COLO829 (cell line): ENCODE data around the gene HES3.

Source experiments
- DNase-seq: peaks from one replicate; pipeline ENCODE4 v3.0.0; 2012; ENCODE audit warnings: low spot score

HES3 gene

GRCh38 chr1:6262555-6263420 is 18.8 kb downstream of the HES3 start:
- no peak for DNase-seq

- DNase-seq = no peak
Measured at GRCh38 chr1:6263716-6264115, 19.7 kb downstream of the HES3 start.

GRCh38 chr1:6265151-6265550 is 21.2 kb downstream of the HES3 start:
- DNase-seq = no peak

GRCh38 chr1:6266641-6267040 is 22.7 kb downstream of the HES3 start:
- DNase-seq = no peak

DNA sequence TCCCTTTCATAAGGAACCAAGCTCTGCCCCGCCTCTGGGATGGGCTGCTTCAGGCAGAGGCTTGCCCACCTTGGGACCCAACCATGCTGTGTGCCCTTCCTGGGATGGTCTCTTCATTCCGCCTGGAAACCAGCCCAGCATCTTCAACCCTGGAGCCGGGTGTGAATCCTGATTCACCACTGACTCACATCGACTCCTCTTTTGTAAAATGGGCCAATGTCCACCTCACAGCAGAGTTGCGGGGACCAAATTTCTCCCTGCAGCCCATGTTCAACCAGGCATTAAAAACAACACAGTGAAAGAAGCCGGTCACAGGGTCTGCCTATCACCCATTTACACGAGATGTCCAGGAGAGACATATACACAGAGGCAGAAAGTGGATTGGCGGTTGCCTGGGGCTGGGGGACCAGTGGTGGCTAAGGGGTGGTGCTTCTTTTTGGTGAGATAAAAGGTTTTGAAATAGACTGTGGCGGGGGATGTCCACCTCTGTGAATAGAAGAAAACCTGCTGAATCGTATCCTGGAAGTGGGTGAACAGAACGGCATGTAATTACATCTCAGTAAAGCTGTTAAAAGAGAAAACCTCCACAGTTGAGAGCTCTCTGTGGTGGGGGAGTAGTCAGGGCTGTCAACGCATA is 23.8 kb downstream of the HES3 start:
- DNase-seq = no peak

DNA sequence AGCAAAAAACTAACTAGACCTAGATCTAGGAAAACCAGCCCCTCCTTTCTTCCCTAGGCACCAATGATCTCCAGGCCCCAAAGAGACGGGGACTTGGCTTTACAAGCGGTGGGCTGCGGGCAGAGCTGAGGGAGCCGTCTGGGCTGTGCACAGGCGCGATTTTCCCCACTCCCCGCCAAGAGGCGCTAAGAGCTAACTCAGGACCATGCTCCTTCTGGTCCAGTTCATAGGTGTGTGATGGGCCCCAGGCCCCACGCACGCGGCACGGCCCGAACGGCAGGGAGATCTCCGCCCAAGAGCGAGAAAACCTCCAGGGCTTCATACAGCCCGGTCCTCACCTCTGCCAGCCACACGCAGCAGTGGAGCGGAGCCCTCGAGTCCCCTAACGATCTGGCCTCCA is 24.4 kb downstream of the HES3 start:
- DNase-seq = no peak

DNA sequence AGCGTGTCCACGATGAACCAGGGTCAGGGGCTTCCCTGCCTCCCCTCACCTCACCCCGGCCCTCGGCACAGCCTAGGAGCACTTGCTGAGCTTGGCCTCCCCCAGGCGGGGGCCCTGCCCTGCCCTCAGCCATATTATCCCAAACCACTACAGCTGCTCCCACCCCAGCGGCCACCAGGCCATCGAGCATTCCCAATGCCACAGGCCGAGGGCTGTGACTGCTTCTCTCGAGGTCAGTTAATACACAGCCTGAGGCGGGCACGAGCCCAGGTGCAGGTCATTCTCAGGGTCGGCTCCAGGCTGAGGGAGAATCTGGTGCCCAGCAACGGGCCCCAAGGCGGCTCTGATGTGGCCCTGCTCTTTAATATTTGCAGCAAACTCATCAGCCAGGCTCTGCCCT is 25.3 kb downstream of the HES3 start:
- DNase-seq = no peak

DNA sequence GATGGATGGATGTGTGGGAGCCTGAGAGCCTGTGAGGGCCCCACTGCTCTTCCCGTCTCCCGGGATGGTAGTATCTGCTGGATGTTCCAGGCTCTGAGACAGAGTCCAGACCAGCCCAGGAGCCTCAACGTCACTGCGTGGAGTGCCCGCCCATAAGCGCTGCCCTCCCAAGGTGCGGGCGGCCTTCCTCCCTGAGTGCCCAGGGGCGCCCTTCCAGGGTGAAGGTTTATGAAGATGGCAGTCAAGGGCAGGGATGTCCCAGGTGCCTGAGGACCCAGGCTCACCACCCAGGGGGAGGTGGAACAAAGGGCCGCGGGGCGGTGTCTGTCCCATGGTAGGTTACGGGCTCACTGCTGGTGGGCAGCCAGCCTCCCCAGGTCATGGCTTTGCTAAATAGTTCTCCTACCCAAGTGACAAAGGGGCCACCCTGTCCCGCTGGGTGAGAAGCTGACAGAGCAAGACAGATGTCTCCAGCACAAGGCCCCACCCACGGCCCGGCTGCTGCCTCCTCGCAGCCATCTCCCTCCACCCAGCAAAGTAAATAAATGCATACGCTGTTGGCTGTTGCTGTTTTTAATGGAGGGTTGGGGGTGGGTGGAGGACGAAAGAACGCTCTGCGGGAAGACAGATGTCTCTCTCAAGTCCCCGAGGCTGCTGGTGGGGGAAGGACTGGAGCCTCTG is 25.9 kb downstream of the HES3 start:
- DNase-seq = no peak

GRCh38 chr1:6270401-6270800 is 26.4 kb downstream of the HES3 start:
- no peak for DNase-seq

DNA sequence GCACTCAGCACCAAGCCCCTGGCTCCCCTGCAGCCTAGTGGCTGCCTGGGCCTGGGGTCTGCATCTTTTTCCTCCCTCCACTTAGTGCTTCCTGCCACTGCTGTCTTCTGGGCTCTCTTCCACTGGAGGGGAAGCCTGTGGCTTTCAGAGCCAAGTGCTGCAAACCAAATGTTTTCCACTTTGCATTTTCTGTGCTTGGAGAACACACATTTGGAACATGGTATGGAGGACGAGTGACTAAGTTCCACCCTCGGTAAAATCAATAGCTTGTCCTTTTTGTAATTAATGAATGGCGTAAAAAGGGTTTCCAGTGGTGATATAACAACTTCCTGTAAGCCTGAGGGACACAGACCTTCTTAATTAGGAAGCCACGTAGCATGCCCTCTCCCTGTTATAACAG is 27.0 kb downstream of the HES3 start:
- no peak for DNase-seq

- no peak for DNase-seq
Measured at GRCh38 chr1:6271554-6271953, 27.6 kb downstream of the HES3 start.

GRCh38 chr1:6272452-6272851 is 28.5 kb downstream of the HES3 start:
- no peak for DNase-seq

DNA sequence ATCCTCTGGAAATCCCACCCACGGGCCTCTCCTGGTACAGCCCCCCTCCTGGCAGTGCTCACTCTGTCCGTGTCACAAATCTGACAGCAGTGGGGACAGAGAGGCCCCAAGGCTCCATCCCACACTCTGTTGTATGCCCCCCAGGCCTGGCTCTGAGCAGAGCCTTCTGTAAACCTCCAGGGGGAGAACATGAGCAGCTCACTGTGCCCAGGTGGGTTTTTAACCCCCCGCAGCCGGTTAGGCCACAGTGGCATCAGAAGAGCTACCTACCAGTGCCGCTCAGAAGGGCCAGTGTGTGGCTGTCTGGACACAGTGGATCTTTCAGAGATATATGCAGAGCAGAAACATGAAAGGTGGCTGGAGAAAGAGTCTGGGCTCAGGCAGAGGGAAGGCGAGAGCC is 28.9 kb downstream of the HES3 start:
- no peak for DNase-seq

GRCh38 chr1:6273380-6273891 is 29.5 kb downstream of the HES3 start:
- DNase-seq = peak; percentile 67

DNA sequence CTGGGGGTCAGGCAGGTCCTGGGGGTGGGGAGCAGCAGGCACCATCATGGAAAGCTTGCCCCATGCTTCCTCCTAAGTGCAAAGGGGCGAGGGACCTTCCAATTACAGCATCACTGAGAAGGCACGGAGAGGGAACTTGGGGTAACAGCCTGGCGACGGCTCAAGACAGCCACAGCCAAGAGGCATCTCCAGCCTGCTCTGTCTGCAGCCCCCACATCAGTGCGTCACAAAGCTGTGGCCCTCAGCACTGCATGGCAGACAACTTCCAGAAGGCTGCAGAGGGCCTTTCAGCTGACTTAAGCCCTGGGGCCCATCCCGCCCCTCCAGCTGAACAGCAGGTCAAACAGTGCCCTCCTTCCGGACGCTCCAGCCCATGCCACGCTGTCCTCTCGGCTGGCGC is 30.1 kb downstream of the HES3 start:
- DNase-seq = no peak

DNA sequence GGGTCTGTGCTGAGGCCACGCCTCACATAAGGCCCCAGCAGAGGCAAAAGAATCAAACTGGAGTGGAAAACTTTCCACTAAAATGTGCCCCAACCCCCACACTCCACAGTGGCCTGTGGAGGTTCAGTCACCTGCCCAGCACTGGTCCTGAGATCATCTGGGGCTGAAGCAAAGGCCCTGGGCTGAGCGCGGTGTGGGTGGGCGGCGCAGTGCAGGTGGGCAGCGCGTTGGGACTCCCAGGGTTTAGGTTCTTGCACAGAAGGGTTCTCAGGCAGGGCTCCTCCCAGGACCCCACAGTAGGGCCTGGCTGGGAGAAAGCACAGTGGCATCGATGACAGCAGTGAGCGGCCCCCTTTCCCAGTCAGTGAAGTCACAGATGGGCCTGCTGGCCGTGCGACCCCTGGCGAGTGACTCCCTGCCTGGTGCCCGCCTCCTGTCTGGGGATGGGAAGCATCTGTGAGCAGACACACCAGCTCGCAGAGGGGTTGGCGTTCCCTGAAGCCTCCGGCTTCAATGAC is 30.7 kb downstream of the HES3 start:
- DNase-seq = no peak

DNA sequence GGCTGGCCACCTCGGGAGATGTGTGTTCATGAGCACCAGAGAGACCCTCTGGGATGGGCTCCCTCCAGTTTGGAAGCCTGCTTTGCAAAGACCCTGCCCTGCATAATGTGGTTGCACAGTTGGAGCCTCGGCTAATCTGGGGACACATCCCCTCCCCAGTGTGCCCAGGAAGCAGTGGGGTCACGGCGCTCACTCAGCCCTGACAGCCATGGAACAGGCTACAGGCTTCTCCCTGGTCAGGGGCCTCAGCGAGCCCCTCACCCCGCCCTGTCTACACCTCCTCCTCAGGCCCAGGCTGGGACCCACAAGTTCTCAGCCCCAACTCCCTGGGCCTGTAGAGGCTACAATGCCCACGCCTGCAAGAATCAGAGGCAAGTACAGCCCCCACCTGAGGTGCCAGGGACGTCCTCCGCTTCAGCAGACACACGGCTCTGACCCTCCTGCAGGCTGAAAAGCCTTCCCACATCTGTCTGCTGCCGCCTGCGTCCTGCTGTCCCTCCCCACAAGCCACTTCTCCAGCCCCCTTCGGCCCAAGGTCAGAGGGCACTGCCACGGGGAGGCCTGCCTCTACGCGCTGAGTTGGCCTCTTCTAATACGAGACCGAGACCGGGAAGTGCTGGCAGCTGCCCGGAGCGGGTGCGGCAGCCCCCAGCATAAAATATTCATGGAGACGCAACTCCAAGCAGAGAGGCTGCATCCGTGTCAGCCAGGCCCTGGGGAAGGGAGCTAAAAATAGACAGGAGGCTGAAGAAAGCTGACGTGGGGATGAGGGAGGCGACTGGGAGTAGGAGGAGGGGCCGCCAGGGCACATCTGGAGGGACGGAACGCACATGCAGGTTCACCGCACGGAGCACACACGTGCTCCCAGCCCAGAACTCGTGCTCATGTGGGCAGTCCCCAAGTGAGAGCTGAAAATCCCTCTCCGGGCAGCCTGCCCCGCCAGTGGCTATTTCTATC is 32.1 kb downstream of the HES3 start:
- DNase-seq = peak; percentile 66

GRCh38 chr1:6276811-6277555 is 33.0 kb downstream of the HES3 start:
- DNase-seq = no peak

- no peak for DNase-seq
Measured at GRCh38 chr1:6278263-6278662, 34.3 kb downstream of the HES3 start.

- no peak for DNase-seq
Measured at GRCh38 chr1:6279066-6279465, 35.1 kb downstream of the HES3 start.
